Caco-2 (cell line): ENCODE data around the gene ARHGAP21. TPM values are rescaled to one million over a fixed set of nuclear protein-coding genes. Genes with fewer than 3 reads are reported as not detected.

Experiments
- BruUV-seq: library from RNA; stranded (reverse); fragments of 400-500 nt; replicated peaks from 2 replicates; lab custom pipeline; 2021; lab: Mats Ljungman, UMichigan
- CTCF ChIA-PET: fragments of 300-600 bp; sonication (Branson Sonifier 250); formaldehyde crosslinking; loops from one replicate; lab custom pipeline; 2022; ENCODE audit warnings: antibody characterized with exemption; lab: Charles Lee
- POLR2A ChIA-PET: fragments of 300-600 bp; sonication (Branson Sonifier 250); formaldehyde crosslinking; loops from one replicate; lab custom pipeline; 2022; ENCODE audit warnings: antibody characterized with exemption; lab: Charles Lee
- DNase-seq, 2 experiments: peaks; one replicate each; pipeline versions ENCODE4 v3.0.0 to v3.0.0-alpha.2; 2020 to 2022
- H3K27me3 ChIP-seq: replicated peaks from 2 replicates; pipeline ENCODE4 v1.6.0; 2011; ENCODE audit warnings: low read length; ENCODE audit not compliant: control insufficient read depth, insufficient read depth
- H3K36me3 ChIP-seq: 2 replicates; pipeline ENCODE4 v1.5.1; 2011; ENCODE audit warnings: low read length; ENCODE audit not compliant: control insufficient read depth, insufficient read depth
- H3K4me1 ChIP-seq: fragments of 250-450 bp; sonication (Bioruptor Pico); 2 replicates; pipeline ENCODE4 v1.5.1; 2020; ENCODE audit warnings: mild to moderate bottlenecking
- H3K4me3 ChIP-seq: 2 replicates; pipeline ENCODE4 v1.5.1; 2011; ENCODE audit warnings: low read depth, mild to moderate bottlenecking, control low read depth, low read length
- H3K9me3 ChIP-seq: fragments of 250-450 bp; sonication (Bioruptor Pico); 2 replicates; pipeline ENCODE4 v1.5.1; 2020; ENCODE audit warnings: mild to moderate bottlenecking, moderate library complexity
- H3K27ac Mint-ChIP-seq: one replicate; pipeline ENCODE4 v1.8.0; 2022; ENCODE audit warnings: mixed read lengths; ENCODE audit not compliant: unreplicated experiment
- H3K27me3 Mint-ChIP-seq: one replicate; pipeline ENCODE4 v1.8.0; 2022; ENCODE audit warnings: mixed read lengths; ENCODE audit not compliant: insufficient read depth, unreplicated experiment
- H3K36me3 Mint-ChIP-seq: one replicate; pipeline ENCODE4 v1.8.0; 2022; ENCODE audit warnings: mild to moderate bottlenecking, mixed read lengths; ENCODE audit not compliant: insufficient read depth, unreplicated experiment
- H3K4me1 Mint-ChIP-seq: one replicate; pipeline ENCODE4 v1.8.0; 2022; ENCODE audit warnings: low read depth, mixed read lengths; ENCODE audit not compliant: unreplicated experiment
- H3K4me3 Mint-ChIP-seq: one replicate; pipeline ENCODE4 v1.8.0; 2022; ENCODE audit warnings: mild to moderate bottlenecking, moderate library complexity, mixed read lengths; ENCODE audit not compliant: unreplicated experiment
- H3K9me3 Mint-ChIP-seq: one replicate; pipeline ENCODE4 v1.8.0; 2022; ENCODE audit warnings: mixed read lengths; ENCODE audit not compliant: unreplicated experiment
- intact Hi-C: fragments of 100-400 bp; cut with micrococcal nuclease; formaldehyde crosslinking; loops from one replicate; pipeline ENCODE4 v1.10.0; 2022; ENCODE audit not compliant: unreplicated experiment
- total RNA-seq: library from RNA; stranded (reverse); gene quantifications from 2 replicates; pipeline ENCODE4 v1.2.3, GENCODE V29; 2022
- TF ChIP-seq, protein P1 (sequence below), 2 experiments: fragments of 200-600 bp in 1 of 2; IDR thresholded peaks; 1 replicate in 1 of 2; 2 replicates in 1 of 2; pipeline versions ENCODE4 v1.5.1 to v1.8.0; 2011 to 2022; ENCODE audit warnings: antibody characterized with exemption in 1 of 2, control low read depth in 1 of 2, inconsistent platforms in 1 of 2, low read depth in 1 of 2, low read length in 1 of 2, mild to moderate bottlenecking in 1 of 2, moderate library complexity in 1 of 2; ENCODE audit not compliant: insufficient read depth in 1 of 2, severe bottlenecking in 1 of 2, unreplicated experiment in 1 of 2

ARHGAP21 gene
- total RNA-seq, 1 experiment from 2014 or later, result 99.1 TPM

- intact Hi-C loops, result no loop called here
- no peak for DNase-seq
- H3K36me3 ChIP-seq, result no peaks in the 10 kb centered on the region
- Mint-ChIP-seq H3K27ac (no peak overlapping the region), H3K27me3 (no peaks in the 10 kb centered on the region), H3K36me3 (peaks cover 19% of the 10 kb centered on the region), H3K4me1 (peaks cover 15% of the 10 kb centered on the region), H3K4me3 (no peak overlapping the region), H3K9me3 (no peaks in the 10 kb centered on the region)
- no peak overlapping the region for H3K4me3 ChIP-seq
- H3K4me1 ChIP-seq, result no peaks in the 10 kb centered on the region
- no TSS peak for BruUV-seq
- no peaks in the 10 kb centered on the region for H3K27me3 ChIP-seq
- ChIA-PET CTCF (no interaction called here), POLR2A (no interaction called here)
- TF ChIP-seq, protein P1, sequence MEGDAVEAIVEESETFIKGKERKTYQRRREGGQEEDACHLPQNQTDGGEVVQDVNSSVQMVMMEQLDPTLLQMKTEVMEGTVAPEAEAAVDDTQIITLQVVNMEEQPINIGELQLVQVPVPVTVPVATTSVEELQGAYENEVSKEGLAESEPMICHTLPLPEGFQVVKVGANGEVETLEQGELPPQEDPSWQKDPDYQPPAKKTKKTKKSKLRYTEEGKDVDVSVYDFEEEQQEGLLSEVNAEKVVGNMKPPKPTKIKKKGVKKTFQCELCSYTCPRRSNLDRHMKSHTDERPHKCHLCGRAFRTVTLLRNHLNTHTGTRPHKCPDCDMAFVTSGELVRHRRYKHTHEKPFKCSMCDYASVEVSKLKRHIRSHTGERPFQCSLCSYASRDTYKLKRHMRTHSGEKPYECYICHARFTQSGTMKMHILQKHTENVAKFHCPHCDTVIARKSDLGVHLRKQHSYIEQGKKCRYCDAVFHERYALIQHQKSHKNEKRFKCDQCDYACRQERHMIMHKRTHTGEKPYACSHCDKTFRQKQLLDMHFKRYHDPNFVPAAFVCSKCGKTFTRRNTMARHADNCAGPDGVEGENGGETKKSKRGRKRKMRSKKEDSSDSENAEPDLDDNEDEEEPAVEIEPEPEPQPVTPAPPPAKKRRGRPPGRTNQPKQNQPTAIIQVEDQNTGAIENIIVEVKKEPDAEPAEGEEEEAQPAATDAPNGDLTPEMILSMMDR (IDR thresholded peaks at IDR 0.05; ENCODE audit: insufficient read depth in 1 of 2, low read depth in 1 of 2, low read length in 1 of 2, severe bottlenecking in 1 of 2, unreplicated experiment in 1 of 2), result no peak
- 0 out of 2 replicates have a peak, but pooled peaks cover 2% of the 10 kb centered on the region for H3K9me3 ChIP-seq
Observed at GRCh38 chr10:24652381-24652957, 71.2 kb downstream of the ARHGAP21 start.

DNA sequence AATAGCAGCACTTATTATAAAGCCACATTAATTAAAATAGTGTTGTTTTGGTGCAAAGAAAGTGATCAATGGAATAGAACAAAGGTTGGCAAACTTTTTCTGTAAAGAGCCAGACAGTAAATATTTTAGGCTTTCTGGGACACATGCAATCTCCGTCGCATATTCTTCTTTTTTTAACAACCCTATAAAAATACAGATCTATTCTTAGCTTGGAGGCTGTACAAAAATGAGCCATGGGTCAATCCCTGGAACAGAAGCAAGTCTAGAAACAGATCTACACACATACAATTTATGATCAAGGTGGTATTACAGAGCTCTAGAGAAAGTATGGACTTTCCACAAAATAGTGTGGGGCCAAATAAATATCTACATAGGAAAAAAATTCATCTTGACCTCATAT is 71.8 kb downstream of the ARHGAP21 start:
- Histone ChIP-seq H3K4me1 (no peaks in the 10 kb centered on the region), H3K36me3 (no peaks in the 10 kb centered on the region), H3K4me3 (no peak overlapping the region), H3K27me3 (no peaks in the 10 kb centered on the region), H3K9me3 (0 out of 2 replicates have a peak, but pooled peaks cover 2% of the 10 kb centered on the region)
- POLR2A ChIA-PET, result no interaction called here
- intact Hi-C loops, result no loop called here
- BruUV-seq, result no TSS peak
- no peak overlapping the region for H3K4me3 Mint-ChIP-seq
- TF ChIP-seq, protein P1 (IDR thresholded peaks at IDR 0.05; ENCODE audit: insufficient read depth in 1 of 2, low read depth in 1 of 2, low read length in 1 of 2, severe bottlenecking in 1 of 2, unreplicated experiment in 1 of 2), result no peak
- H3K36me3 Mint-ChIP-seq, result peaks cover 19% of the 10 kb centered on the region
- CTCF ChIA-PET, result no interaction called here
- H3K27ac Mint-ChIP-seq, result no peak overlapping the region
- DNase-seq, result no peak
- H3K27me3 Mint-ChIP-seq, result no peaks in the 10 kb centered on the region
- peaks cover 15% of the 10 kb centered on the region for H3K4me1 Mint-ChIP-seq
- no peaks in the 10 kb centered on the region for H3K9me3 Mint-ChIP-seq

GRCh38 chr10:24650669-24651391 is 72.9 kb downstream of the ARHGAP21 start:
- peak; percentile 23 to 53 for DNase-seq
- no peaks in the 10 kb centered on the region for H3K27me3 Mint-ChIP-seq
- intact Hi-C loops, result no loop called here
- Histone ChIP-seq H3K4me3 (no peak overlapping the region), H3K27me3 (no peaks in the 10 kb centered on the region), H3K9me3 (0 out of 2 replicates have a peak, but pooled peaks cover 2% of the 10 kb centered on the region), H3K36me3 (no peaks in the 10 kb centered on the region), H3K4me1 (no peaks in the 10 kb centered on the region)
- CTCF ChIA-PET, result interaction anchor here (0.7 kb wide), 1 partner anchor 26 kb away, joined by 4 read pairs; no protein-coding TSS in a partner anchor
- no peaks in the 10 kb centered on the region for H3K9me3 Mint-ChIP-seq
- TF ChIP-seq, protein P1 (IDR thresholded peaks at IDR 0.05; ENCODE audit: insufficient read depth in 1 of 2, low read depth in 1 of 2, low read length in 1 of 2, severe bottlenecking in 1 of 2, unreplicated experiment in 1 of 2), result no peak
- no peak overlapping the region for H3K4me3 Mint-ChIP-seq
- peak overlapping the region; percentile 4 for H3K27ac Mint-ChIP-seq
- H3K36me3 Mint-ChIP-seq, result peaks cover 19% of the 10 kb centered on the region
- peaks cover 15% of the 10 kb centered on the region for H3K4me1 Mint-ChIP-seq
- POLR2A ChIA-PET, result no interaction called here
- no TSS peak for BruUV-seq
